Measurements from ENCODE around the gene MND1.

The MND1 gene

GRCh38 chr4:153297116-153297515 lies 47.4 kb upstream of the MND1 start:
- Histone ChIP-seq H3K9me2 (replicated peaks; ENCODE audit: control insufficient read depth, low read length) (no peaks in the 10 kb centered on the region), H4K20me1 (ENCODE audit: control insufficient read depth, insufficient read depth, low read depth, low read length) (no peaks in the 10 kb centered on the region), H3F3A (ENCODE audit: control insufficient read depth, insufficient read depth) (no peaks in the 10 kb centered on the region), H3K36me3 (ENCODE audit: control insufficient read depth, low read length) (no peaks in the 10 kb centered on the region), H3K4me3 (ENCODE audit: low read length) (no peak overlapping the region), H3K4me1 (ENCODE audit: control insufficient read depth, low read length) (no peaks in the 10 kb centered on the region), H3K79me2 (ENCODE audit: control insufficient read depth, low read length) (no peaks in the 10 kb centered on the region), H3K9me3 (ENCODE audit: control insufficient read depth, insufficient read depth, low read length) (no peaks in the 10 kb centered on the region), H3K27ac (ENCODE audit: low read depth, low read length) (no peak overlapping the region), H3K4me2 (ENCODE audit: low read length) (no peak overlapping the region), H3K27me3 (ENCODE audit: control insufficient read depth, low read length) (peaks cover 6% of the 10 kb centered on the region; the same call in 1 of the 2 replicates)
- TF ChIP-seq, protein P1, sequence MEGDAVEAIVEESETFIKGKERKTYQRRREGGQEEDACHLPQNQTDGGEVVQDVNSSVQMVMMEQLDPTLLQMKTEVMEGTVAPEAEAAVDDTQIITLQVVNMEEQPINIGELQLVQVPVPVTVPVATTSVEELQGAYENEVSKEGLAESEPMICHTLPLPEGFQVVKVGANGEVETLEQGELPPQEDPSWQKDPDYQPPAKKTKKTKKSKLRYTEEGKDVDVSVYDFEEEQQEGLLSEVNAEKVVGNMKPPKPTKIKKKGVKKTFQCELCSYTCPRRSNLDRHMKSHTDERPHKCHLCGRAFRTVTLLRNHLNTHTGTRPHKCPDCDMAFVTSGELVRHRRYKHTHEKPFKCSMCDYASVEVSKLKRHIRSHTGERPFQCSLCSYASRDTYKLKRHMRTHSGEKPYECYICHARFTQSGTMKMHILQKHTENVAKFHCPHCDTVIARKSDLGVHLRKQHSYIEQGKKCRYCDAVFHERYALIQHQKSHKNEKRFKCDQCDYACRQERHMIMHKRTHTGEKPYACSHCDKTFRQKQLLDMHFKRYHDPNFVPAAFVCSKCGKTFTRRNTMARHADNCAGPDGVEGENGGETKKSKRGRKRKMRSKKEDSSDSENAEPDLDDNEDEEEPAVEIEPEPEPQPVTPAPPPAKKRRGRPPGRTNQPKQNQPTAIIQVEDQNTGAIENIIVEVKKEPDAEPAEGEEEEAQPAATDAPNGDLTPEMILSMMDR (IDR thresholded peaks at IDR 0.05; ENCODE audit: low read depth, low read length, poor library complexity, severe bottlenecking), result no peak
- TF ChIP-seq EZH2phosphoT487 (IDR thresholded peaks at IDR 0.05; ENCODE audit: borderline replicate concordance, low read length), result no peak

GRCh38 chr4:153310793-153311192 lies 33.7 kb upstream of the MND1 start:
- Histone ChIP-seq H3K9me2 (replicated peaks; ENCODE audit: control insufficient read depth, low read length) (no peaks in the 10 kb centered on the region), H3K27ac (ENCODE audit: low read depth, low read length) (no peak overlapping the region), H3K79me2 (ENCODE audit: control insufficient read depth, low read length) (no peaks in the 10 kb centered on the region), H4K20me1 (ENCODE audit: control insufficient read depth, insufficient read depth, low read depth, low read length) (no peaks in the 10 kb centered on the region), H3K36me3 (ENCODE audit: control insufficient read depth, low read length) (no peaks in the 10 kb centered on the region), H3K27me3 (ENCODE audit: control insufficient read depth, low read length) (0 out of 2 replicates have a peak, but pooled peaks cover 6% of the 10 kb centered on the region), H3K4me2 (ENCODE audit: low read length) (no peak overlapping the region), H3K9me3 (ENCODE audit: control insufficient read depth, insufficient read depth, low read length) (no peaks in the 10 kb centered on the region), H3F3A (ENCODE audit: control insufficient read depth, insufficient read depth) (no peaks in the 10 kb centered on the region), H3K4me1 (ENCODE audit: control insufficient read depth, low read length) (no peaks in the 10 kb centered on the region), H3K4me3 (ENCODE audit: low read length) (no peak overlapping the region)
- no peak for TF ChIP-seq EZH2phosphoT487 (IDR thresholded peaks at IDR 0.05; ENCODE audit: borderline replicate concordance, low read length)
- TF ChIP-seq, protein P1 (IDR thresholded peaks at IDR 0.05; ENCODE audit: low read depth, low read length, poor library complexity, severe bottlenecking), result no peak

GRCh38 chr4:153314915-153315314 lies 29.6 kb upstream of the MND1 start:
- no peak overlapping the region for H3K4me2 ChIP-seq (ENCODE audit: low read length)
- no peak overlapping the region for H3K4me3 ChIP-seq (ENCODE audit: low read length)
- H3K36me3 ChIP-seq (ENCODE audit: control insufficient read depth, low read length), result no peaks in the 10 kb centered on the region
- no peaks in the 10 kb centered on the region for H3K9me3 ChIP-seq (ENCODE audit: control insufficient read depth, insufficient read depth, low read length)
- peaks cover 3% of the 10 kb centered on the region; the same call in 1 of the 2 replicates for H3F3A ChIP-seq (ENCODE audit: control insufficient read depth, insufficient read depth)
- H3K79me2 ChIP-seq (ENCODE audit: control insufficient read depth, low read length), result no peaks in the 10 kb centered on the region
- H3K4me1 ChIP-seq (ENCODE audit: control insufficient read depth, low read length), result peaks cover 9% of the 10 kb centered on the region
- H3K27me3 ChIP-seq (ENCODE audit: control insufficient read depth, low read length), result 0 out of 2 replicates have a peak, but pooled peaks cover 6% of the 10 kb centered on the region
- no peak for TF ChIP-seq EZH2phosphoT487 (IDR thresholded peaks at IDR 0.05; ENCODE audit: borderline replicate concordance, low read length)
- TF ChIP-seq, protein P1 (IDR thresholded peaks at IDR 0.05; ENCODE audit: low read depth, low read length, poor library complexity, severe bottlenecking), result no peak
- H4K20me1 ChIP-seq (ENCODE audit: control insufficient read depth, insufficient read depth, low read depth, low read length), result no peaks in the 10 kb centered on the region
- H3K9me2 ChIP-seq (replicated peaks; ENCODE audit: control insufficient read depth, low read length), result no peaks in the 10 kb centered on the region
- no peak overlapping the region for H3K27ac ChIP-seq (ENCODE audit: low read depth, low read length)

Data from DOHH2 (cell line).